Activated naive CD8-positive, alpha-beta T cell treated with anti-CD3 and anti-CD28 coated beads, Interleukin-2, amount 10 ng/mL, durations not matched to agents 7 days and 5 days (primary cell): Measurements from ENCODE around the gene SIGLEC12. TPM values are rescaled to one million over a fixed set of nuclear protein-coding genes. Genes with fewer than 3 reads are reported as not detected.

ENCODE experiments used
- ATAC-seq: fragments of 150-1000 bp; cut with Tn5 transposase; one replicate; pipeline ENCODE4 v1.10.0; 2021; ENCODE audit warnings: low read depth, moderate library complexity
- POLR2A ChIA-PET: fragments of 350-600 bp; sonication (Branson Sonifier 250); formaldehyde crosslinking; loops from one replicate; lab custom pipeline; 2021; ENCODE audit warnings: antibody characterized with exemption; lab: Charles Lee
- DNase-seq: peaks from one replicate; pipeline ENCODE4 v3.0.0; 2021
- H3K27ac Mint-ChIP-seq: one replicate; pipeline ENCODE4 v1.8.0; 2022; ENCODE audit warnings: mild to moderate bottlenecking, mixed read lengths
- H3K27me3 Mint-ChIP-seq: one replicate; pipeline ENCODE4 v1.8.0; 2022; ENCODE audit warnings: mild to moderate bottlenecking, moderate library complexity, mixed read lengths
- H3K36me3 Mint-ChIP-seq: one replicate; pipeline ENCODE4 v1.8.0; 2021; ENCODE audit warnings: mild to moderate bottlenecking, mixed read lengths
- H3K4me1 Mint-ChIP-seq: one replicate; pipeline ENCODE4 v1.8.0; 2021; ENCODE audit warnings: mixed read lengths
- H3K4me3 Mint-ChIP-seq: one replicate; pipeline ENCODE4 v1.8.0; 2022; ENCODE audit warnings: mild to moderate bottlenecking, moderate library complexity, mixed read lengths
- H3K9me3 Mint-ChIP-seq: one replicate; pipeline ENCODE4 v1.8.0; 2021; ENCODE audit warnings: mixed read lengths
- total RNA-seq, 2 experiments: library from RNA; stranded (reverse); gene quantifications; one replicate each; pipeline ENCODE4 v1.2.3, GENCODE V29; 2021

The SIGLEC12 gene
- 1 to 10 TPM; 3.7 to 5.3 TPM for total RNA-seq

- ATAC-seq (peak; percentile 59), DNase-seq (peak; percentile 36)
- Mint-ChIP-seq H3K9me3 (peaks cover 8% of the 10 kb centered on the region), H3K27me3 (peaks cover 9% of the 10 kb centered on the region), H3K27ac (peak within 1 kb of the TSS; percentile 89), H3K4me3 (peak within 1 kb of the TSS; percentile 80), H3K36me3 (peaks cover 4% of the 10 kb centered on the region), H3K4me1 (peaks cover 22% of the 10 kb centered on the region)
- POLR2A ChIA-PET = no interaction called here
Measured at GRCh38 chr19:51501594-51502263, at the start of gene SIGLEC12. Gene SIGLEC12, minus strand, starts transcription at chr19:51501800. Its CDS starts 67 bp downstream, at chr19:51501733.

- H3K36me3 Mint-ChIP-seq = no peaks in the 10 kb centered on the region
- DNase-seq = no peak
- peaks cover 41% of the 10 kb centered on the region for H3K4me1 Mint-ChIP-seq
- H3K9me3 Mint-ChIP-seq = peaks cover 2% of the 10 kb centered on the region
- peak overlapping the region; percentile 47 for H3K27ac Mint-ChIP-seq
- peaks cover 44% of the 10 kb centered on the region for H3K27me3 Mint-ChIP-seq
- ATAC-seq = no peak
- POLR2A ChIA-PET = no interaction called here
- peak overlapping the region; percentile 30 for H3K4me3 Mint-ChIP-seq
Measured at GRCh38 chr19:51550848-51551672, 49.5 kb upstream of the SIGLEC12 start.

GRCh38 chr19:51549533-51550324 lies 48.1 kb upstream of the SIGLEC12 start:
- H3K9me3 Mint-ChIP-seq = peaks cover under 1% of the 10 kb centered on the region
- POLR2A ChIA-PET = no interaction called here
- peaks cover 45% of the 10 kb centered on the region for H3K27me3 Mint-ChIP-seq
- H3K36me3 Mint-ChIP-seq = no peaks in the 10 kb centered on the region
- no peak for DNase-seq
- H3K4me1 Mint-ChIP-seq = peaks cover 41% of the 10 kb centered on the region
- no peak for ATAC-seq
- no peak overlapping the region for H3K4me3 Mint-ChIP-seq
- H3K27ac Mint-ChIP-seq = no peak overlapping the region

- Mint-ChIP-seq H3K4me1 (peaks cover 41% of the 10 kb centered on the region), H3K9me3 (no peaks in the 10 kb centered on the region), H3K4me3 (no peak overlapping the region), H3K27ac (no peak overlapping the region), H3K36me3 (no peaks in the 10 kb centered on the region), H3K27me3 (peaks cover 47% of the 10 kb centered on the region)
- no peak for ATAC-seq
- no peak for DNase-seq
- POLR2A ChIA-PET = no interaction called here
Measured at GRCh38 chr19:51548891-51549305, 47.3 kb upstream of the SIGLEC12 start.

GRCh38 chr19:51548213-51548651 lies 46.6 kb upstream of the SIGLEC12 start:
- peaks cover 46% of the 10 kb centered on the region for H3K27me3 Mint-ChIP-seq
- DNase-seq (no peak), ATAC-seq (no peak)
- peaks cover 41% of the 10 kb centered on the region for H3K4me1 Mint-ChIP-seq
- H3K9me3 Mint-ChIP-seq = no peaks in the 10 kb centered on the region
- POLR2A ChIA-PET = no interaction called here
- H3K4me3 Mint-ChIP-seq = no peak overlapping the region
- H3K36me3 Mint-ChIP-seq = no peaks in the 10 kb centered on the region
- H3K27ac Mint-ChIP-seq = no peak overlapping the region

GRCh38 chr19:51547397-51548212 lies 46.0 kb upstream of the SIGLEC12 start:
- H3K4me3 Mint-ChIP-seq = peak overlapping the region; percentile 20
- H3K36me3 Mint-ChIP-seq = no peaks in the 10 kb centered on the region
- DNase-seq (no peak), ATAC-seq (no peak)
- peaks cover 41% of the 10 kb centered on the region for H3K4me1 Mint-ChIP-seq
- POLR2A ChIA-PET = no interaction called here
- peaks cover 42% of the 10 kb centered on the region for H3K27me3 Mint-ChIP-seq
- no peaks in the 10 kb centered on the region for H3K9me3 Mint-ChIP-seq
- no peak overlapping the region for H3K27ac Mint-ChIP-seq

GRCh38 chr19:51546650-51547396 lies 45.2 kb upstream of the SIGLEC12 start:
- H3K27ac Mint-ChIP-seq = peak overlapping the region; percentile 3
- no peak for ATAC-seq
- peaks cover 39% of the 10 kb centered on the region for H3K27me3 Mint-ChIP-seq
- no peaks in the 10 kb centered on the region for H3K9me3 Mint-ChIP-seq
- no peaks in the 10 kb centered on the region for H3K36me3 Mint-ChIP-seq
- no peak for DNase-seq
- H3K4me3 Mint-ChIP-seq = peak overlapping the region; percentile 35
- peaks cover 36% of the 10 kb centered on the region for H3K4me1 Mint-ChIP-seq
- POLR2A ChIA-PET = no interaction called here

GRCh38 chr19:51546107-51546649 lies 44.6 kb upstream of the SIGLEC12 start:
- DNase-seq (no peak), ATAC-seq (no peak)
- H3K4me3 Mint-ChIP-seq = peak overlapping the region; percentile 35
- peaks cover 29% of the 10 kb centered on the region for H3K4me1 Mint-ChIP-seq
- H3K9me3 Mint-ChIP-seq = no peaks in the 10 kb centered on the region
- POLR2A ChIA-PET = no interaction called here
- H3K27me3 Mint-ChIP-seq = peaks cover 37% of the 10 kb centered on the region
- no peaks in the 10 kb centered on the region for H3K36me3 Mint-ChIP-seq
- H3K27ac Mint-ChIP-seq = no peak overlapping the region

- no peak overlapping the region for H3K4me3 Mint-ChIP-seq
- POLR2A ChIA-PET = no interaction called here
- DNase-seq = no peak
- peaks cover 23% of the 10 kb centered on the region for H3K4me1 Mint-ChIP-seq
- H3K36me3 Mint-ChIP-seq = no peaks in the 10 kb centered on the region
- H3K9me3 Mint-ChIP-seq = no peaks in the 10 kb centered on the region
- no peak overlapping the region for H3K27ac Mint-ChIP-seq
- peaks cover 46% of the 10 kb centered on the region for H3K27me3 Mint-ChIP-seq
- ATAC-seq = no peak
Measured at GRCh38 chr19:51544038-51544437, 42.4 kb upstream of the SIGLEC12 start.

GRCh38 chr19:51542699-51543098 lies 41.1 kb upstream of the SIGLEC12 start:
- Mint-ChIP-seq H3K9me3 (no peaks in the 10 kb centered on the region), H3K27ac (no peak overlapping the region), H3K36me3 (no peaks in the 10 kb centered on the region), H3K4me3 (no peak overlapping the region), H3K4me1 (peaks cover 17% of the 10 kb centered on the region), H3K27me3 (peaks cover 48% of the 10 kb centered on the region)
- POLR2A ChIA-PET = no interaction called here
- DNase-seq = no peak
- ATAC-seq = no peak

- POLR2A ChIA-PET = no interaction called here
- ATAC-seq (no peak), DNase-seq (no peak)
- Mint-ChIP-seq H3K4me1 (peaks cover 7% of the 10 kb centered on the region), H3K27me3 (peaks cover 42% of the 10 kb centered on the region), H3K36me3 (no peaks in the 10 kb centered on the region), H3K9me3 (no peaks in the 10 kb centered on the region), H3K27ac (no peak overlapping the region), H3K4me3 (no peak overlapping the region)
Measured at GRCh38 chr19:51541458-51542357, 40.1 kb upstream of the SIGLEC12 start.
